ENCODE data around the gene IQCK.
"Not testable (repeated sequence)": the region's sequence is repeated elsewhere in the genome, so short reads cannot be mapped to it uniquely, and the experiment has no call there.

Gene IQCK

DNA sequence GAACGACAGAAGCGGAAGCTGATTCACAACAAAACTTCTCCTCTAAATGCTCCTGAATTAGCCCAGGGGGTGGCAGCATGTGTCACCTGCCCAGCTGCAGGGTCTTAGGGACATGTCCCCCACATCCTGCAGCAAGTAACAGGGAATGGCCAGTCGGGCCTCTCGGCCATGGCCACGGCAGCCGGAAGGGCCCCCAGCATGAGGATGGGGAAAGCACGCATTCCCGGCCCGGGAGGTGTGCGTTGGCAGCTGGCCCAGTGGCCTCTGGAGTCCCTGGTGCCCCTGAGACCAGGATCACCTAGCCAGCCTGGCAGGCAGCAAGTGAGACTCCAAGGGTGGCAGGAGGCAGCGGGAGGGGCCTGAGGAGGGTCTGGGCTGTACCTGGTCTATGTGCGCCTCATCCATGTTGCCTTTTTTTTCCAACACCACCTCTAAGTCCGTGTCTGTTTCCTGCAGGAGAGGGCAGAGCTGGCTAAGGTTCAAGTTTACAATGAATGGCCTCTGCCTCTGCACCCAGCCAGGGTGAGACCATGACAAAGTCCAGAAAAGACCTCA lies 7.0 kb upstream of the IQCK start:
- H3K4me3 ChIP-seq (ENCODE audit: low read length): no peak overlapping the region

DNA sequence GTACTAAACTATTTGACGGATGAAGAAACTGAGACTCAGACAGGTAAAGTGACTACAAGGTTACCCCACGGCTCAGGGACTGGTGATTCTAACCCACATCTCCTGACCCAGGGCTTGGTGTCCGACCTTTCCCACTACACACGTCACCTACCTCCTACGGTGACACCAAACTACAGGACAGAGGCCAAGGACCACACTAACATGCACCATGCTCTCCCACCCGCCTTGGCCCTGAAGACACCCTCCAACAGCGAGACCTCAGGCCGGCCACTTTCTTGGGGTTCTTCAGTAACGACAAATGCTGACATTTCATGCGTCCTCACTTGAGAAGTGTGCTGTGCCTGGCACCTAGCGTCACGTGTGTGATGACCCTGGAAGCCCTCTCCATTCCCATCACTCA lies 6.4 kb upstream of the IQCK start:
- Histone ChIP-seq H3K4me1 (ENCODE audit: control insufficient read depth, low read depth, low read length) (peaks cover 50% of the 10 kb centered on the region), H3K4me3 (ENCODE audit: low read length) (no peak overlapping the region), H3K9ac (ENCODE audit: low read length) (no peak overlapping the region), H3K27ac (ENCODE audit: low read length) (no peak overlapping the region), H3K9me3 (ENCODE audit: control insufficient read depth, low read depth, low read length) (no peaks in the 10 kb centered on the region), H3K36me3 (ENCODE audit: control insufficient read depth, low read depth, low read length) (peaks cover 57% of the 10 kb centered on the region), H3K27me3 (ENCODE audit: control insufficient read depth, insufficient read depth, low read length) (no peaks in the 10 kb centered on the region)

More for the DNA sequence above, 7.0 kb upstream of the IQCK start:
- Histone ChIP-seq H3K27ac (ENCODE audit: low read length) (no peak overlapping the region), H3K9me3 (ENCODE audit: control insufficient read depth, low read depth, low read length) (no peaks in the 10 kb centered on the region), H3K9ac (ENCODE audit: low read length) (no peak overlapping the region), H3K36me3 (ENCODE audit: control insufficient read depth, low read depth, low read length) (peaks cover 62% of the 10 kb centered on the region), H3K27me3 (ENCODE audit: control insufficient read depth, insufficient read depth, low read length) (no peaks in the 10 kb centered on the region), H3K4me1 (ENCODE audit: control insufficient read depth, low read depth, low read length) (peaks cover 45% of the 10 kb centered on the region)

- no peaks in the 10 kb centered on the region for H3K9me3 ChIP-seq (ENCODE audit: control insufficient read depth, low read depth, low read length)
- H3K4me3 ChIP-seq (ENCODE audit: low read length): no peak overlapping the region
- H3K9ac ChIP-seq (ENCODE audit: low read length): no peak overlapping the region
- H3K4me1 ChIP-seq (ENCODE audit: control insufficient read depth, low read depth, low read length): peaks cover 51% of the 10 kb centered on the region
- peaks cover 49% of the 10 kb centered on the region for H3K36me3 ChIP-seq (ENCODE audit: control insufficient read depth, low read depth, low read length)
- no peak overlapping the region for H3K27ac ChIP-seq (ENCODE audit: low read length)
- H3K27me3 ChIP-seq (ENCODE audit: control insufficient read depth, insufficient read depth, low read length): no peaks in the 10 kb centered on the region
These were observed 5.5 kb upstream of the IQCK start for GRCh38 chr16:19712418-19713058.

GRCh38 chr16:19713697-19714096 lies 4.4 kb upstream of the IQCK start:
- Histone ChIP-seq H3K9ac (ENCODE audit: low read length) (no peak overlapping the region), H3K4me1 (ENCODE audit: control insufficient read depth, low read depth, low read length) (peaks cover 41% of the 10 kb centered on the region), H3K4me3 (ENCODE audit: low read length) (no peak overlapping the region), H3K9me3 (ENCODE audit: control insufficient read depth, low read depth, low read length) (no peaks in the 10 kb centered on the region), H3K27me3 (ENCODE audit: control insufficient read depth, insufficient read depth, low read length) (no peaks in the 10 kb centered on the region), H3K27ac (ENCODE audit: low read length) (no peak overlapping the region), H3K36me3 (ENCODE audit: control insufficient read depth, low read depth, low read length) (peaks cover 44% of the 10 kb centered on the region)

DNA sequence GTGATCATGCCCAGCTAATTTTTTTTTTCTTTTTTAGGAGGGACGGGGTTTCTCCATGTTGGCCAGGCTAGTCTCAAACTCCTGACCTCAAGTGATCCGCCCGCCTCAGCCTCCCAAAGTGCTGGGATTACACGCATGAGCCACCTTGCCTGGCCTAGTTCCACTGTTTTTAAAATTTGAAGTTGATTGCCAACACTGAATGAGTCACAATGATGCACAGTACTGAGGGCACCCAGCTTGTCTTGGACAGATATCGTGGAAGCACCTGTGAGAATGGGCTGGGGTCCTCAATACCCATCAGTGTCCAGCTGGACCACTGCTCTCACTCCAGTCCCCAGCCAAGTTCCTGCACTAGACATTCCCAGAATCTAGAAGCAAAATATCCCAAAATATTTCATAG lies 2.5 kb upstream of the IQCK start:
- H3K36me3 ChIP-seq (ENCODE audit: control insufficient read depth, low read depth, low read length): peaks cover 32% of the 10 kb centered on the region
- H3K4me1 ChIP-seq (ENCODE audit: control insufficient read depth, low read depth, low read length): peaks cover 31% of the 10 kb centered on the region
- no peak overlapping the region for H3K9ac ChIP-seq (ENCODE audit: low read length)
- H3K27me3 ChIP-seq (ENCODE audit: control insufficient read depth, insufficient read depth, low read length): no peaks in the 10 kb centered on the region
- no peaks in the 10 kb centered on the region for H3K9me3 ChIP-seq (ENCODE audit: control insufficient read depth, low read depth, low read length)
- no peak overlapping the region for H3K27ac ChIP-seq (ENCODE audit: low read length)
- H3K4me3 ChIP-seq (ENCODE audit: low read length): no peak overlapping the region

GRCh38 chr16:19716183-19716582 lies 1.9 kb upstream of the IQCK start:
- Histone ChIP-seq H3K27ac (ENCODE audit: low read length) (no peak overlapping the region), H3K4me3 (ENCODE audit: low read length) (peak overlapping the region; percentile 100), H3K9ac (ENCODE audit: low read length) (no peak overlapping the region)

DNA sequence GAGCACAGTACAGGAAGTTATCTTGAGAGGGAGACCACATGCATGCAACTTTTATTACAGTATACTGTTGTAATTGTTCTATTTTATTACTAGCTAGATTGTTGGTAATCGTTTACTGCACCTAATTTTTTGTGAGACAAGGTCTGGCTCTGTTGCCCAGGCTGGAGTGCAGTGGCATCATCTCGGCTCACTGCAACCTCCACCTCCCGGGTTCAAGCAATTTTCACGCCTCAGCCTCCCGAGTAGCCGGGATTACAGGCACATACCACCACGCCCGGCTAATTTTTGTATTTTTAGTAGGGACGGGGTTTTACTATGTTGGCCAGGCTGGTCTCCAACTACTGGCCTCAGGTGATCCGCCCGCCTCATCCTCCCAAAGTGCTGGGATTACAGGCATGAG lies 1.3 kb upstream of the IQCK start:
- not testable (repeated sequence) for H3K27ac ChIP-seq (ENCODE audit: low read length); H3K27me3 ChIP-seq (ENCODE audit: control insufficient read depth, insufficient read depth, low read length); H3K9me3 ChIP-seq (ENCODE audit: control insufficient read depth, low read depth, low read length)
- H3K36me3 ChIP-seq (ENCODE audit: control insufficient read depth, low read depth, low read length): peaks cover 24% of the 10 kb centered on the region
- peaks cover 20% of the 10 kb centered on the region for H3K4me1 ChIP-seq (ENCODE audit: control insufficient read depth, low read depth, low read length)
- H3K4me3 ChIP-seq (ENCODE audit: low read length): peak overlapping the region; percentile 100
- H3K9ac ChIP-seq (ENCODE audit: low read length): peak overlapping the region; percentile 100

More at GRCh38 chr16:19716183-19716582, 1.9 kb upstream of the IQCK start:
- peaks cover 25% of the 10 kb centered on the region for H3K4me1 ChIP-seq (ENCODE audit: control insufficient read depth, low read depth, low read length)
- no peaks in the 10 kb centered on the region for H3K9me3 ChIP-seq (ENCODE audit: control insufficient read depth, low read depth, low read length)
- H3K36me3 ChIP-seq (ENCODE audit: control insufficient read depth, low read depth, low read length): peaks cover 30% of the 10 kb centered on the region
- H3K27me3 ChIP-seq (ENCODE audit: control insufficient read depth, insufficient read depth, low read length): no peaks in the 10 kb centered on the region

GRCh38 chr16:19717314-19717713 lies 757 bp upstream of the IQCK start:
- no peaks in the 10 kb centered on the region for H3K27me3 ChIP-seq (ENCODE audit: control insufficient read depth, insufficient read depth, low read length)
- H3K4me3 ChIP-seq (ENCODE audit: low read length): peak overlapping the region; percentile 100
- peaks cover 15% of the 10 kb centered on the region for H3K4me1 ChIP-seq (ENCODE audit: control insufficient read depth, low read depth, low read length)
- peak overlapping the region; percentile 100 for H3K9ac ChIP-seq (ENCODE audit: low read length)
- peaks cover 22% of the 10 kb centered on the region for H3K36me3 ChIP-seq (ENCODE audit: control insufficient read depth, low read depth, low read length)
- peak overlapping the region; percentile 99 for H3K27ac ChIP-seq (ENCODE audit: low read length)
- no peaks in the 10 kb centered on the region for H3K9me3 ChIP-seq (ENCODE audit: control insufficient read depth, low read depth, low read length)

DNA sequence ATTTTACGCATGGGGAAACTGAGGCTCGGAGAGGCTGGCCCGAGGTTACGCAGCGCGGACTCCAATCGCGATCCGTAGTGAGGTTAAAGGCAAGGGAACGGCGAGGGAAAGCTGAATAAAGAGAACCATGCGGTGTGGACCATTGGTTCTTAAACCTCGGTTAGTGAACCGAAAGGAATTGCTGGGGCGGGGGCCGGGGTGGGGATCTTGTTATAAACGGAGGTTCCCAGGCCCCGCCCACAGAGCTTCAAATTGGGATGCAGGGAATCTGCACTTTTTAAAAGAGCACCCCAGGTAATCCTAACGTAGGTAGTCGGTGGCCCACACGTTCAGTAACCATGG lies 524 bp downstream of the IQCK start:
- Histone ChIP-seq H3K27me3 (ENCODE audit: control insufficient read depth, insufficient read depth, low read length) (no peaks in the 10 kb centered on the region), H3K27ac (ENCODE audit: low read length) (peak overlapping the region; percentile 35), H3K9me3 (ENCODE audit: control insufficient read depth, low read depth, low read length) (no peaks in the 10 kb centered on the region), H3K4me3 (ENCODE audit: low read length) (peak overlapping the region; percentile 100), H3K9ac (ENCODE audit: low read length) (peak overlapping the region; percentile 100), H3K36me3 (ENCODE audit: control insufficient read depth, low read depth, low read length) (peaks cover 15% of the 10 kb centered on the region), H3K4me1 (ENCODE audit: control insufficient read depth, low read depth, low read length) (peaks cover 21% of the 10 kb centered on the region)

GRCh38 chr16:19722269-19722952 lies 4.3 kb downstream of the IQCK start:
- Histone ChIP-seq H3K4me1 (ENCODE audit: control insufficient read depth, low read depth, low read length) (peaks cover 13% of the 10 kb centered on the region), H3K4me3 (ENCODE audit: low read length) (no peak overlapping the region), H3K27me3 (ENCODE audit: control insufficient read depth, insufficient read depth, low read length) (no peaks in the 10 kb centered on the region), H3K9ac (ENCODE audit: low read length) (no peak overlapping the region), H3K9me3 (ENCODE audit: control insufficient read depth, low read depth, low read length) (no peaks in the 10 kb centered on the region), H3K36me3 (ENCODE audit: control insufficient read depth, low read depth, low read length) (no peaks in the 10 kb centered on the region), H3K27ac (ENCODE audit: low read length) (no peak overlapping the region)

GRCh38 chr16:19722981-19723380 lies 4.9 kb downstream of the IQCK start:
- Histone ChIP-seq H3K27me3 (ENCODE audit: control insufficient read depth, insufficient read depth, low read length) (no peaks in the 10 kb centered on the region), H3K9me3 (ENCODE audit: control insufficient read depth, low read depth, low read length) (no peaks in the 10 kb centered on the region), H3K4me1 (ENCODE audit: control insufficient read depth, low read depth, low read length) (peaks cover 13% of the 10 kb centered on the region), H3K27ac (ENCODE audit: low read length) (no peak overlapping the region), H3K4me3 (ENCODE audit: low read length) (no peak overlapping the region), H3K36me3 (ENCODE audit: control insufficient read depth, low read depth, low read length) (no peaks in the 10 kb centered on the region), H3K9ac (ENCODE audit: low read length) (no peak overlapping the region)

DNA sequence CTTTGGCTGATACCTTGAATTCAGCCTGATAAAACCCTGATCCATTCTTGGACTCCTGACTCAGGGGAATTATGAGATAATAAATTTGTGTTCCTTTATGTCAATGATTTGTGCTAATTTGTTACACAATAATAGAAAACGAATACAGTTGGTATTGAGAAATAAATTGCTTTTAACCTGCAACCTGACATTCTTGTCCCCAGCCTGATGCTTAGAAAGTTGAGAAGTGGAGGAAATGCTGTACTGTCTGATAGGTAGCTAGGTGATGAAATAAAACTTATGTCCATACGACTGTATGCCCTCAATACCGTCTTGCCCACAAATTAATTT lies 10.5 kb downstream of the IQCK start:
- H3K27ac ChIP-seq (ENCODE audit: low read length): no peak overlapping the region
- no peak overlapping the region for H3K9ac ChIP-seq (ENCODE audit: low read length)
- no peaks in the 10 kb centered on the region for H3K4me1 ChIP-seq (ENCODE audit: control insufficient read depth, low read depth, low read length)
- no peak overlapping the region for H3K4me3 ChIP-seq (ENCODE audit: low read length)
- H3K9me3 ChIP-seq (ENCODE audit: control insufficient read depth, low read depth, low read length): no peaks in the 10 kb centered on the region
- H3K27me3 ChIP-seq (ENCODE audit: control insufficient read depth, insufficient read depth, low read length): no peaks in the 10 kb centered on the region
- no peaks in the 10 kb centered on the region for H3K36me3 ChIP-seq (ENCODE audit: control insufficient read depth, low read depth, low read length)

Measured in iPS-18a (cell line).